ENCODE data around the gene KCNG4.

GRCh38 chr16:84196727-84197394, 43.0 kb downstream of the KCNG4 start:
- TF ChIP-seq ZNF510 (tag by site-specific recombination; IDR thresholded peaks at IDR 0.05; ENCODE audit: insufficient replicate concordance) (no peak), KLF9 (tag by site-specific recombination; IDR thresholded peaks at IDR 0.05; ENCODE audit: low read depth) (no peak), ZEB2 (tag by site-specific recombination; IDR thresholded peaks at IDR 0.05) (no peak), CTCF (tag by site-specific recombination; IDR thresholded peaks at IDR 0.05) (no peak), ZNF18 (tag by site-specific recombination; IDR thresholded peaks at IDR 0.05) (no peak), ZBTB21 (tag by site-specific recombination; IDR thresholded peaks at IDR 0.05) (no peak), ZNF664 (tag by site-specific recombination; IDR thresholded peaks at IDR 0.05) (no peak), TCF7L2 (IDR thresholded peaks at IDR 0.05; ENCODE audit: borderline replicate concordance, low read depth, low read length) (no peak), ZNF23 (tag by site-specific recombination; IDR thresholded peaks at IDR 0.05; ENCODE audit: borderline replicate concordance) (no peak), ZBTB8A (tag by site-specific recombination; IDR thresholded peaks at IDR 0.05) (no peak)

Measured in HEK293 (cell line).